Measurements from ENCODE around the gene TNFRSF13B. TPM values are rescaled to one million over a fixed set of nuclear protein-coding genes. Genes with fewer than 3 reads are reported as not detected.

TNFRSF13B gene
- total RNA-seq, 1 experiment from 2014 or later, result not detected

DNA sequence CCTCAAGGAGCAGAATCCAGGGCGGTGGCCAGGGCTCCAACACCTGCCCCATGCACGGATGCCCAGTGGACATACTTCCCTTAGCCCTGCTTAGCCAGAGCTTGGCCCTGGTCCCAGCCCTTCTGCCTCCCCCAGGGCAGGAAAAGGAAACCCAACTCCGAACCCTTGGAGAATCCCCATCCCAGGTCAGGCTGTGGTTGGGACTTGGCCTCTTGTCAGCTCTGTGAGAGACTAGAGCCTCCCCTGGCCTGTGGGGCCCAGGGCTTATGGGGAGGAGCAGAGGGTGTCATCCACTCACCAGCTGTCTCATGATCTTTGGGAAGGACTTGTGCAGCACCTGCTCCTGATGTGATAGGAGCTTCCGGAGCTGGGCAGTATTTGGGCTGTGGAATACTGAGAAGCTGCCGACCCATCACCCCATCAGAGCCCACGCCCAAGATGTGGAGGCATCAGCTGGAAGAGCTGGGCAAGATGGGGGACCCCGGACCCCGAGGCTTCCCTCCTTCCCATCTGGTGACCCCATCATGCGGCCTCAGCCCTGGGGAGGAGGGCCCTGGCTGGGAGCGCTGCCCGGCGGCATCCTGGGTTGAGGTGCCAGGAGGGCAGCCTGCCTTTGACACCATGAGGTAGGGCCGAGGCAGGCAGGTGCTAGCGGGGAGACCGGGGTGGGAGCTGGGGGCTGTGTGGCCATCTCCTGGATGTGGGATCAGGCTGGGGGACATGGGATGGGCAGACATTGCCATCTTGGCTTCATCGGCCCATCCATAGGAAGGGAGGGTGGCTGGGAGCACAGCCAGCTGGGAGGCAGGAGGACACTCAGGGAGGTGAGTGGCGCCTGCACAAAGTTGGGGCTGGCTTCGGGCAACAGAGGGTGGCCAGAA lies 45.1 kb downstream of the TNFRSF13B start:
- BruUV-seq (replicated peaks), result no TSS peak
- Histone ChIP-seq H3K27ac (ENCODE audit: low read length) (no peak overlapping the region), H3K4me3 (ENCODE audit: low read length) (no peak overlapping the region), H3K79me2 (ENCODE audit: low read length) (no peaks in the 10 kb centered on the region), H3K9ac (ENCODE audit: low read length) (no peak overlapping the region), H3K4me2 (ENCODE audit: low read length) (no peak overlapping the region), H3K9me2 (replicated peaks; ENCODE audit: low read length) (no peaks in the 10 kb centered on the region), H3K9me3 (ENCODE audit: low read length) (no peaks in the 10 kb centered on the region), H3K4me1 (ENCODE audit: insufficient read depth, low read length) (no peaks in the 10 kb centered on the region), H3K36me3 (ENCODE audit: low read depth, low read length) (no peaks in the 10 kb centered on the region), H2AFZ (ENCODE audit: low read length) (no peak overlapping the region), H4K20me1 (ENCODE audit: low read length) (no peaks in the 10 kb centered on the region), H3K27me3 (ENCODE audit: low read length) (no peaks in the 10 kb centered on the region), H3F3A (ENCODE audit: low read length, unreplicated experiment) (no peaks in the 10 kb centered on the region)
- ChIA-PET POLR2A (ENCODE audit: unreplicated experiment) (no interaction called here), CTCF (no interaction called here)
- no peak for TF ChIP-seq EZH2 (IDR thresholded peaks at IDR 0.05; ENCODE audit: low read length, unreplicated experiment)
- TF ChIP-seq, protein P1, sequence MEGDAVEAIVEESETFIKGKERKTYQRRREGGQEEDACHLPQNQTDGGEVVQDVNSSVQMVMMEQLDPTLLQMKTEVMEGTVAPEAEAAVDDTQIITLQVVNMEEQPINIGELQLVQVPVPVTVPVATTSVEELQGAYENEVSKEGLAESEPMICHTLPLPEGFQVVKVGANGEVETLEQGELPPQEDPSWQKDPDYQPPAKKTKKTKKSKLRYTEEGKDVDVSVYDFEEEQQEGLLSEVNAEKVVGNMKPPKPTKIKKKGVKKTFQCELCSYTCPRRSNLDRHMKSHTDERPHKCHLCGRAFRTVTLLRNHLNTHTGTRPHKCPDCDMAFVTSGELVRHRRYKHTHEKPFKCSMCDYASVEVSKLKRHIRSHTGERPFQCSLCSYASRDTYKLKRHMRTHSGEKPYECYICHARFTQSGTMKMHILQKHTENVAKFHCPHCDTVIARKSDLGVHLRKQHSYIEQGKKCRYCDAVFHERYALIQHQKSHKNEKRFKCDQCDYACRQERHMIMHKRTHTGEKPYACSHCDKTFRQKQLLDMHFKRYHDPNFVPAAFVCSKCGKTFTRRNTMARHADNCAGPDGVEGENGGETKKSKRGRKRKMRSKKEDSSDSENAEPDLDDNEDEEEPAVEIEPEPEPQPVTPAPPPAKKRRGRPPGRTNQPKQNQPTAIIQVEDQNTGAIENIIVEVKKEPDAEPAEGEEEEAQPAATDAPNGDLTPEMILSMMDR (conservative IDR thresholded peaks at IDR 0.05; ENCODE audit: low read depth, low read length), result no peak
- TF ChIP-seq EZH2phosphoT487 (IDR thresholded peaks at IDR 0.05; ENCODE audit: borderline replicate concordance, low read length), result no peak
- ATAC-seq (no peak), DNase-seq (peak; percentile 50)
- intact Hi-C loops (cut with micrococcal nuclease), result no loop called here

DNA sequence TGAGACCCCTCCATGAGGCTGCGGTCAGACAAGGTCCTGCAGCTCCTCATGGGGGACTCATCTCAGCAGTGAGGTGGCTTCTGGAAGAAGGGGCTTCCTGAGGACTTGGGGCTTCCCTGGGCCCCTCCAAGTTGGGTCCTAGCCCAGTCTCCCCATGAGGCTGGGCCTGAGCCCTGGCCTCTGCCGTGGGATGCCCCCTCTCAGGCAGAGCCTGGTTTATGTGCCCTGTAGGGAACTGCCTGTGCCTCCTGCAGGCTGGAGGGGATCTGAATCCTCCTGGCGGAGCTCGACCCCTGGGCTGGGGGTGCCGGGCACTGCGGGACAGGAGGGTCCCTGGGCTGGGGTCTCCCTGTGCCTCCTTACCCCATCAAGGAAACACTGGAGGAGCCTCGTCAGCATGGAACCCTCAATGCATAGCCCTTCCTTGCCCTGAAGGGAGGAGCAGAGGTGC lies 45.8 kb downstream of the TNFRSF13B start:
- Histone ChIP-seq H3K4me2 (ENCODE audit: low read length) (no peak overlapping the region), H3F3A (ENCODE audit: low read length, unreplicated experiment) (no peaks in the 10 kb centered on the region), H3K27ac (ENCODE audit: low read length) (no peak overlapping the region), H4K20me1 (ENCODE audit: low read length) (no peaks in the 10 kb centered on the region), H3K4me3 (ENCODE audit: low read length) (no peak overlapping the region), H2AFZ (ENCODE audit: low read length) (no peak overlapping the region), H3K36me3 (ENCODE audit: low read depth, low read length) (no peaks in the 10 kb centered on the region), H3K79me2 (ENCODE audit: low read length) (no peaks in the 10 kb centered on the region), H3K9ac (ENCODE audit: low read length) (no peak overlapping the region), H3K27me3 (ENCODE audit: low read length) (no peaks in the 10 kb centered on the region), H3K9me2 (replicated peaks; ENCODE audit: low read length) (no peaks in the 10 kb centered on the region), H3K9me3 (ENCODE audit: low read length) (no peaks in the 10 kb centered on the region), H3K4me1 (ENCODE audit: insufficient read depth, low read length) (no peaks in the 10 kb centered on the region)
- POLR2A ChIA-PET (ENCODE audit: unreplicated experiment), result no interaction called here
- ATAC-seq (no peak), DNase-seq (no peak)
- BruUV-seq (replicated peaks), result no TSS peak
- intact Hi-C loops (cut with micrococcal nuclease), result no loop called here
- TF ChIP-seq EZH2 (IDR thresholded peaks at IDR 0.05; ENCODE audit: low read length, unreplicated experiment) (no peak), EZH2phosphoT487 (IDR thresholded peaks at IDR 0.05; ENCODE audit: borderline replicate concordance, low read length) (no peak)
- TF ChIP-seq, protein P1 (conservative IDR thresholded peaks at IDR 0.05; ENCODE audit: low read depth, low read length), result no peak
- CTCF ChIA-PET, result no interaction called here

DNA sequence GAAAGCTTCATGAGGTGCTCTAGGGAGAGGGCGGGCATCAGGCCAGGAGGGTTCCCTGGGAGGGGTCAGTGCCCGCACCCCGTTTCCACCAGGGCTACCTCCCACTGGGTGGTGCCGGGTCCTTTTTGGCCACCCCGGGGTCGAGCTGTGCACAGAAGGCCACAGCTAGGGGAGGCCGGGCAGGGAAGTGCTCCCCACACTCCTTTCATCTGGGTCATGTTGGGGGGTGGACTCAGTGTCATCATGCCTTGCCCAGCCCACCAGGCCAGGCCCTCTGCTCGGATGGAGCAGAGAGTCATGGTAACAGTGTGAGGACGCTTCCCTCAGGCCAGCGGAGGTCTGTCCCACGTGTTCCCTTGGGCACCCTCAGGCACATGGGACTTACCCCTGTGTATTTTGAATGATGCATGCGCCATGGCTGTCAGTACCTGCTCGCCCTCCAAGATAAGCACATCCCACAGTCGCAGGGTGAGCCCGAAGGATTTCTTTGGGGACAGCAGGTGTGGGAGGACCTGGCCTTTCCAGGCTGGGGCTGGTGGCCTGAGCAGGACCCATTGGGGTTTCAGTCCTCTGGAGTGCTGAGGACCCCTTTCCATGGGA lies 46.4 kb downstream of the TNFRSF13B start:
- ATAC-seq (no peak), DNase-seq (no peak)
- H3K4me2 ChIP-seq (ENCODE audit: low read length), result no peak overlapping the region
- H3K36me3 ChIP-seq (ENCODE audit: low read depth, low read length), result no peaks in the 10 kb centered on the region
- no peaks in the 10 kb centered on the region for H3F3A ChIP-seq (ENCODE audit: low read length, unreplicated experiment)
- intact Hi-C loops (cut with micrococcal nuclease), result no loop called here
- no peak for TF ChIP-seq EZH2 (IDR thresholded peaks at IDR 0.05; ENCODE audit: low read length, unreplicated experiment)
- TF ChIP-seq, protein P1 (conservative IDR thresholded peaks at IDR 0.05; ENCODE audit: low read depth, low read length), result no peak
- no peak for TF ChIP-seq EZH2phosphoT487 (IDR thresholded peaks at IDR 0.05; ENCODE audit: borderline replicate concordance, low read length)
- no peaks in the 10 kb centered on the region for H3K27me3 ChIP-seq (ENCODE audit: low read length)
- no peaks in the 10 kb centered on the region for H4K20me1 ChIP-seq (ENCODE audit: low read length)
- no peak overlapping the region for H2AFZ ChIP-seq (ENCODE audit: low read length)
- no peaks in the 10 kb centered on the region for H3K4me1 ChIP-seq (ENCODE audit: insufficient read depth, low read length)
- CTCF ChIA-PET, result no interaction called here
- H3K9me2 ChIP-seq (replicated peaks; ENCODE audit: low read length), result no peaks in the 10 kb centered on the region
- POLR2A ChIA-PET (ENCODE audit: unreplicated experiment), result no interaction called here
- no peak overlapping the region for H3K27ac ChIP-seq (ENCODE audit: low read length)
- no TSS peak for BruUV-seq (replicated peaks)
- H3K9ac ChIP-seq (ENCODE audit: low read length), result no peak overlapping the region
- no peaks in the 10 kb centered on the region for H3K9me3 ChIP-seq (ENCODE audit: low read length)
- no peaks in the 10 kb centered on the region for H3K79me2 ChIP-seq (ENCODE audit: low read length)
- no peak overlapping the region for H3K4me3 ChIP-seq (ENCODE audit: low read length)
